Stimulated activated naive CD8-positive, alpha-beta T cell treated with anti-CD3 and anti-CD28 coated beads, Interleukin-15, amount 100 ng/mL, for 72 hours (primary cell): ENCODE results near the gene PDXK.

ENCODE experiments used
- ATAC-seq: fragments of 150-1000 bp; cut with Tn5 transposase; 2 replicates; pipeline ENCODE4 v1.10.0; 2021; ENCODE audit warnings: mild to moderate bottlenecking, moderate library complexity
- DNase-seq, 2 donors: peaks; one replicate each; pipeline ENCODE4 v3.0.0; 2021 to 2022
- H3K27ac Mint-ChIP-seq, 2 donors: one replicate each; pipeline ENCODE4 v1.8.0; 2022; ENCODE audit warnings: mild to moderate bottlenecking in 2 of 2, mixed read lengths in 2 of 2, moderate library complexity in 2 of 2
- H3K27me3 Mint-ChIP-seq: one replicate; pipeline ENCODE4 v1.8.0; 2022; ENCODE audit warnings: mixed read lengths
- H3K4me1 Mint-ChIP-seq: one replicate; pipeline ENCODE4 v1.8.0; 2022; ENCODE audit warnings: mild to moderate bottlenecking, mixed read lengths
- H3K4me3 Mint-ChIP-seq, 2 donors: one replicate each; pipeline ENCODE4 v1.8.0; 2022; ENCODE audit warnings: mild to moderate bottlenecking in 2 of 2, mixed read lengths in 2 of 2, moderate library complexity in 1 of 2
- H3K9me3 Mint-ChIP-seq, 2 donors: one replicate each; pipeline ENCODE4 v1.8.0; 2022; ENCODE audit warnings: mixed read lengths in 2 of 2

Gene PDXK

GRCh38 chr21:43802713-43803313, 83.9 kb downstream of the PDXK start:
- Mint-ChIP-seq H3K4me3 (no peak overlapping the region), H3K9me3 (no peaks in the 10 kb centered on the region), H3K4me1 (peaks cover 17% of the 10 kb centered on the region), H3K27me3 (no peaks in the 10 kb centered on the region), H3K27ac (no peak overlapping the region)
- ATAC-seq (no peak), DNase-seq (no peak)

GRCh38 chr21:43803558-43804300, 84.8 kb downstream of the PDXK start:
- DNase-seq, result no peak
- H3K4me1 Mint-ChIP-seq, result peaks cover 17% of the 10 kb centered on the region
- no peaks in the 10 kb centered on the region for H3K27me3 Mint-ChIP-seq
- no peaks in the 10 kb centered on the region for H3K9me3 Mint-ChIP-seq
- H3K4me3 Mint-ChIP-seq, result no peak overlapping the region
- ATAC-seq, result no peak
- peak overlapping the region in 1 of 2 donors; percentile 54 for H3K27ac Mint-ChIP-seq

- H3K27me3 Mint-ChIP-seq, result no peaks in the 10 kb centered on the region
- no peak for DNase-seq
- H3K4me3 Mint-ChIP-seq, result no peak overlapping the region
- H3K27ac Mint-ChIP-seq, result peak overlapping the region; percentile 34 to 52
- H3K4me1 Mint-ChIP-seq, result peaks cover 17% of the 10 kb centered on the region
- ATAC-seq, result no peak
- no peaks in the 10 kb centered on the region for H3K9me3 Mint-ChIP-seq
Measured at GRCh38 chr21:43805275-43805800, 86.4 kb downstream of the PDXK start.

GRCh38 chr21:43806017-43806710, 87.2 kb downstream of the PDXK start:
- Mint-ChIP-seq H3K9me3 (no peaks in the 10 kb centered on the region), H3K4me1 (peaks cover 25% of the 10 kb centered on the region), H3K27ac (peak overlapping the region in 1 of 2 donors; percentile 7), H3K27me3 (no peaks in the 10 kb centered on the region), H3K4me3 (no peak overlapping the region)
- ATAC-seq (no peak), DNase-seq (no peak)

GRCh38 chr21:43808367-43808766, 89.4 kb downstream of the PDXK start:
- Mint-ChIP-seq H3K4me1 (peaks cover 30% of the 10 kb centered on the region), H3K27ac (peak overlapping the region in 1 of 2 donors; percentile 87), H3K27me3 (no peaks in the 10 kb centered on the region), H3K9me3 (no peaks in the 10 kb centered on the region), H3K4me3 (no peak overlapping the region)
- DNase-seq (no peak), ATAC-seq (no peak)

GRCh38 chr21:43808832-43809251, 89.9 kb downstream of the PDXK start:
- no peak for ATAC-seq
- H3K27ac Mint-ChIP-seq, result no peak overlapping the region
- H3K27me3 Mint-ChIP-seq, result no peaks in the 10 kb centered on the region
- no peak overlapping the region for H3K4me3 Mint-ChIP-seq
- H3K4me1 Mint-ChIP-seq, result peaks cover 25% of the 10 kb centered on the region
- no peak for DNase-seq
- no peaks in the 10 kb centered on the region for H3K9me3 Mint-ChIP-seq

GRCh38 chr21:43809346-43809799, 90.4 kb downstream of the PDXK start:
- Mint-ChIP-seq H3K9me3 (no peaks in the 10 kb centered on the region), H3K4me3 (no peak overlapping the region), H3K27ac (peak overlapping the region in 1 of 2 donors; percentile 77), H3K27me3 (no peaks in the 10 kb centered on the region), H3K4me1 (peaks cover 25% of the 10 kb centered on the region)
- DNase-seq (no peak), ATAC-seq (no peak)

- DNase-seq (no peak), ATAC-seq (no peak)
- Mint-ChIP-seq H3K4me3 (no peak overlapping the region), H3K27ac (no peak overlapping the region), H3K4me1 (peaks cover 31% of the 10 kb centered on the region), H3K27me3 (no peaks in the 10 kb centered on the region), H3K9me3 (no peaks in the 10 kb centered on the region)
Measured at GRCh38 chr21:43809853-43810504, 91.0 kb downstream of the PDXK start.

GRCh38 chr21:43810505-43811261, 91.8 kb downstream of the PDXK start:
- Mint-ChIP-seq H3K27ac (peak overlapping the region; percentile 30 to 95), H3K4me1 (peaks cover 34% of the 10 kb centered on the region), H3K4me3 (no peak overlapping the region), H3K9me3 (no peaks in the 10 kb centered on the region), H3K27me3 (no peaks in the 10 kb centered on the region)
- DNase-seq, result peak; percentile 89 to 93
- ATAC-seq, result peak; percentile 90

GRCh38 chr21:43811262-43812105, 92.6 kb downstream of the PDXK start:
- no peak overlapping the region for H3K4me3 Mint-ChIP-seq
- DNase-seq, result no peak
- ATAC-seq, result peak; percentile 7

More at GRCh38 chr21:43811262-43812105, 92.6 kb downstream of the PDXK start:
- Mint-ChIP-seq H3K9me3 (no peaks in the 10 kb centered on the region), H3K27ac (no peak overlapping the region), H3K4me1 (peaks cover 32% of the 10 kb centered on the region), H3K27me3 (no peaks in the 10 kb centered on the region)
